ENCODE results near the gene TNNI3K.

GRCh38 chr1:74395571-74395970, 160.4 kb downstream of the TNNI3K start:
- TF ChIP-seq POLR2A (IDR thresholded peaks at IDR 0.05; ENCODE audit: low read depth) (no peak), CTCF (IDR thresholded peaks at IDR 0.05) (no peak)

Data from esophagus muscularis mucosa (tissue), 3 donors.